ENCODE results near the gene RASSF3.

DNA sequence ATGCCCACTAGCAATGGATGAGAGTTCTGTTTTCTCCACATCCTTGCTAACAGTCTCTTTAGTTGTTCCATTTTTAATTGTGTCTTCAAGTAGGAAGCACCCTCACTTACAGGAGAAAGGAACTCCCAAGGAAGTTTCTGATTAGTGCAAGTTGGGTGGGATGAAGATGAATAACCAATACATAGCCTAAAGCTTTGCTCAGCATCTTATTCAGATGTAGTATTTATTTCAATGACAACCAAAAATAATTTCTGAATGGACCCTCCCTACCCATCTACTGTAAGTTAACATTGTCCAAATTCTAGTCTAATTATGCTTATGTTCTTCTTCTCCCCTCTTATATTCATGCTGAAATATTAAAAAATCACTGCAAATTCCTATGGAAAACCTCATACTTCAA lies 36.0 kb downstream of the RASSF3 start:
- TF ChIP-seq, protein P1, sequence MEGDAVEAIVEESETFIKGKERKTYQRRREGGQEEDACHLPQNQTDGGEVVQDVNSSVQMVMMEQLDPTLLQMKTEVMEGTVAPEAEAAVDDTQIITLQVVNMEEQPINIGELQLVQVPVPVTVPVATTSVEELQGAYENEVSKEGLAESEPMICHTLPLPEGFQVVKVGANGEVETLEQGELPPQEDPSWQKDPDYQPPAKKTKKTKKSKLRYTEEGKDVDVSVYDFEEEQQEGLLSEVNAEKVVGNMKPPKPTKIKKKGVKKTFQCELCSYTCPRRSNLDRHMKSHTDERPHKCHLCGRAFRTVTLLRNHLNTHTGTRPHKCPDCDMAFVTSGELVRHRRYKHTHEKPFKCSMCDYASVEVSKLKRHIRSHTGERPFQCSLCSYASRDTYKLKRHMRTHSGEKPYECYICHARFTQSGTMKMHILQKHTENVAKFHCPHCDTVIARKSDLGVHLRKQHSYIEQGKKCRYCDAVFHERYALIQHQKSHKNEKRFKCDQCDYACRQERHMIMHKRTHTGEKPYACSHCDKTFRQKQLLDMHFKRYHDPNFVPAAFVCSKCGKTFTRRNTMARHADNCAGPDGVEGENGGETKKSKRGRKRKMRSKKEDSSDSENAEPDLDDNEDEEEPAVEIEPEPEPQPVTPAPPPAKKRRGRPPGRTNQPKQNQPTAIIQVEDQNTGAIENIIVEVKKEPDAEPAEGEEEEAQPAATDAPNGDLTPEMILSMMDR (IDR thresholded peaks at IDR 0.05; ENCODE audit: low read depth, low read length): no peak
- no peak for TF ChIP-seq EZH2phosphoT487 (IDR thresholded peaks at IDR 0.05; ENCODE audit: low read depth)

Data from OCI-LY3 (cell line).